ENCODE data around the gene LAMB3.

The LAMB3 gene

GRCh38 chr1:209600541-209600940 is 51.7 kb downstream of the LAMB3 start:
- Histone ChIP-seq H2AFZ (ENCODE audit: low read depth, low read length, severe bottlenecking) (no peak overlapping the region), H3K36me3 (ENCODE audit: low read length) (no peaks in the 10 kb centered on the region), H3K27ac (ENCODE audit: low read depth, low read length) (no peak overlapping the region), H3F3A (ENCODE audit: insufficient read depth) (no peaks in the 10 kb centered on the region), H3K9ac (ENCODE audit: low read length) (no peak overlapping the region), H3K4me3 (ENCODE audit: insufficient read depth, low read length, poor library complexity, severe bottlenecking) (no peak overlapping the region), H3K79me2 (ENCODE audit: insufficient read depth, low read length) (no peaks in the 10 kb centered on the region), H4K20me1 (ENCODE audit: low read depth, low read length) (no peaks in the 10 kb centered on the region), H3K9me2 (replicated peaks; ENCODE audit: insufficient read depth, low read length) (no peaks in the 10 kb centered on the region), H3K4me2 (ENCODE audit: low read depth, low read length, poor library complexity, severe bottlenecking) (no peak overlapping the region), H3K9me3 (ENCODE audit: insufficient read depth, low read length) (no peaks in the 10 kb centered on the region), H3K27me3 (ENCODE audit: low read length) (no peaks in the 10 kb centered on the region)
- TF ChIP-seq CTCF (IDR thresholded peaks at IDR 0.05; ENCODE audit: insufficient read depth, low read length, poor library complexity, severe bottlenecking) (no peak), EZH2phosphoT487 (conservative IDR thresholded peaks at IDR 0.05; ENCODE audit: low read length) (no peak)

GRCh38 chr1:209598227-209598626 is 54.0 kb downstream of the LAMB3 start:
- no peak overlapping the region for H2AFZ ChIP-seq (ENCODE audit: low read depth, low read length, severe bottlenecking)
- H3K9me3 ChIP-seq (ENCODE audit: insufficient read depth, low read length) = no peaks in the 10 kb centered on the region
- no peaks in the 10 kb centered on the region for H3K9me2 ChIP-seq (replicated peaks; ENCODE audit: insufficient read depth, low read length)
- TF ChIP-seq EZH2phosphoT487 (conservative IDR thresholded peaks at IDR 0.05; ENCODE audit: low read length) = no peak
- no peak for TF ChIP-seq CTCF (IDR thresholded peaks at IDR 0.05; ENCODE audit: insufficient read depth, low read length, poor library complexity, severe bottlenecking)
- no peaks in the 10 kb centered on the region for H3F3A ChIP-seq (ENCODE audit: insufficient read depth)
- no peaks in the 10 kb centered on the region for H3K36me3 ChIP-seq (ENCODE audit: low read length)
- no peaks in the 10 kb centered on the region for H3K27me3 ChIP-seq (ENCODE audit: low read length)
- H3K79me2 ChIP-seq (ENCODE audit: insufficient read depth, low read length) = no peaks in the 10 kb centered on the region
- no peak overlapping the region for H3K4me3 ChIP-seq (ENCODE audit: insufficient read depth, low read length, poor library complexity, severe bottlenecking)
- H3K27ac ChIP-seq (ENCODE audit: low read depth, low read length) = no peak overlapping the region
- H3K4me2 ChIP-seq (ENCODE audit: low read depth, low read length, poor library complexity, severe bottlenecking) = no peak overlapping the region
- no peak overlapping the region for H3K9ac ChIP-seq (ENCODE audit: low read length)
- no peaks in the 10 kb centered on the region for H4K20me1 ChIP-seq (ENCODE audit: low read depth, low read length)

- H3K36me3 ChIP-seq (ENCODE audit: low read length) = no peaks in the 10 kb centered on the region
- H3K27ac ChIP-seq (ENCODE audit: low read depth, low read length) = no peak overlapping the region
- H3K27me3 ChIP-seq (ENCODE audit: low read length) = no peaks in the 10 kb centered on the region
- H2AFZ ChIP-seq (ENCODE audit: low read depth, low read length, severe bottlenecking) = no peak overlapping the region
- H3F3A ChIP-seq (ENCODE audit: insufficient read depth) = no peaks in the 10 kb centered on the region
- H3K79me2 ChIP-seq (ENCODE audit: insufficient read depth, low read length) = no peaks in the 10 kb centered on the region
- no peaks in the 10 kb centered on the region for H3K9me3 ChIP-seq (ENCODE audit: insufficient read depth, low read length)
- no peak overlapping the region for H3K4me3 ChIP-seq (ENCODE audit: insufficient read depth, low read length, poor library complexity, severe bottlenecking)
- H3K9ac ChIP-seq (ENCODE audit: low read length) = no peak overlapping the region
- H3K4me2 ChIP-seq (ENCODE audit: low read depth, low read length, poor library complexity, severe bottlenecking) = no peak overlapping the region
- TF ChIP-seq CTCF (IDR thresholded peaks at IDR 0.05; ENCODE audit: insufficient read depth, low read length, poor library complexity, severe bottlenecking) = no peak
- no peak for TF ChIP-seq EZH2phosphoT487 (conservative IDR thresholded peaks at IDR 0.05; ENCODE audit: low read length)
- no peaks in the 10 kb centered on the region for H4K20me1 ChIP-seq (ENCODE audit: low read depth, low read length)
- no peaks in the 10 kb centered on the region for H3K9me2 ChIP-seq (replicated peaks; ENCODE audit: insufficient read depth, low read length)
Observed at GRCh38 chr1:209597499-209597898, 54.7 kb downstream of the LAMB3 start.

Data from SU-DHL-6 (cell line).